Ishikawa (cell line): ENCODE measurements around the gene NT5E.

ENCODE experiments used
- CREB1 ChIP-seq: IDR thresholded peaks from 2 replicates; pipeline ENCODE4 v1.6.1; 2012; ENCODE audit warnings: low read depth
- REST ChIP-seq: IDR thresholded peaks from 2 replicates; pipeline ENCODE4 v1.6.1; 2012; ENCODE audit warnings: low read depth, mild to moderate bottlenecking

GRCh38 chr6:85416766-85417165, 33.1 kb upstream of the NT5E start:
- no peak for TF ChIP-seq REST
- no peak for TF ChIP-seq CREB1
